Colonic mucosa (tissue), 4 donors: ENCODE results near the gene PTGFRN. TPM values are rescaled to one million over a fixed set of nuclear protein-coding genes. Genes with fewer than 3 reads are reported as not detected.
A peak's percentile ranks its signal among the peaks of the same experiment; 100 is the strongest.

ENCODE experiments used
- DNase-seq: peaks from one replicate; pipeline ENCODE4 v3.0.0-alpha.2; 2020
- H3K27ac ChIP-seq: fragments of 200-600 bp; one replicate; pipeline ENCODE4 v1.8.0; 2021
- H3K27me3 ChIP-seq: fragments of 200-600 bp; one replicate; pipeline ENCODE4 v1.8.0; 2021
- H3K36me3 ChIP-seq: fragments of 200-600 bp; one replicate; pipeline ENCODE4 v1.8.0; 2021
- H3K4me1 ChIP-seq: fragments of 200-600 bp; one replicate; pipeline ENCODE4 v1.8.0; 2021; ENCODE audit warnings: mild to moderate bottlenecking
- H3K4me3 ChIP-seq: fragments of 200-600 bp; one replicate; pipeline ENCODE4 v1.8.0; 2021
- H3K9ac ChIP-seq, 2 donors: one replicate each; pipeline ENCODE4 v1.7.0; 2013; ENCODE audit warnings: control low read depth in 2 of 2, low read depth in 2 of 2, low read length in 2 of 2
- H3K9me3 ChIP-seq: fragments of 200-600 bp; one replicate; pipeline ENCODE4 v1.8.0; 2021
- CTCF ChIP-seq: fragments of 200-600 bp; IDR thresholded peaks from one replicate; pipeline ENCODE4 v1.8.0; 2022; ENCODE audit warnings: antibody characterized with exemption, mild to moderate bottlenecking
- intact Hi-C: fragments of 100-400 bp; cut with DNase I; formaldehyde crosslinking; loops from one replicate; pipeline ENCODE4 v1.14.1; 2022
- total RNA-seq, 2 donors: library from RNA; stranded (reverse); fragmentation: NEBNext Ultra II Directional in 1 of 2; extraction: Animal tissue kit (Norgen Biotek cat#: 25700) in 1 of 2; gene quantifications; one replicate each; pipeline ENCODE4 v1.2.1, GENCODE V29; 2021
- donor health status: healthy.
- donor health status: DM: no; HTN: no; CAD: no.
- donor health status: DM: no; HTN: no; CAD: no.

The PTGFRN gene
- total RNA-seq, 2 donors from 2014 or later = 94.9 TPM

DNA sequence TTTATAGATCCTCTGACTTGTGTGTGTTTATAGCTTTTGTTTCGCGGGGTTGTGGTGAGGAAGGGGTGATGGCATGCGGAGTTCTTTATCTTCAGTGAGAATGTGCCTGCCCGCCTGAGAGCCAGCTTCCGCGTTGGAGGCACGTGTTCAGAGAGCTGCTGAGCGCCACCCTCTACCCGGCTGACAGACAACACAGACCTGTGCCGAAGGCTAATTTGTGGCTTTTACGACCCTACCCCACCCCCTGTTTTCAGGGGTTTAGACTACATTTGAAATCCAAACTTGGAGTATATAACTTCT is 77.5 kb downstream of the PTGFRN start:
- H3K9ac ChIP-seq = no peak overlapping the region
- TF ChIP-seq CTCF = no peak
- H3K36me3 ChIP-seq = no peaks in the 10 kb centered on the region
- H3K27me3 ChIP-seq = no peaks in the 10 kb centered on the region
- H3K27ac ChIP-seq = no peak overlapping the region
- peaks cover 7% of the 10 kb centered on the region for H3K4me1 ChIP-seq
- H3K9me3 ChIP-seq = no peaks in the 10 kb centered on the region
- intact Hi-C loops = loop anchor here (10.0 kb wide), 2 partner anchors 68 to 72 kb away; no protein-coding TSS in a partner anchor
- H3K4me3 ChIP-seq = no peak overlapping the region
- DNase-seq = peak; percentile 62

DNA sequence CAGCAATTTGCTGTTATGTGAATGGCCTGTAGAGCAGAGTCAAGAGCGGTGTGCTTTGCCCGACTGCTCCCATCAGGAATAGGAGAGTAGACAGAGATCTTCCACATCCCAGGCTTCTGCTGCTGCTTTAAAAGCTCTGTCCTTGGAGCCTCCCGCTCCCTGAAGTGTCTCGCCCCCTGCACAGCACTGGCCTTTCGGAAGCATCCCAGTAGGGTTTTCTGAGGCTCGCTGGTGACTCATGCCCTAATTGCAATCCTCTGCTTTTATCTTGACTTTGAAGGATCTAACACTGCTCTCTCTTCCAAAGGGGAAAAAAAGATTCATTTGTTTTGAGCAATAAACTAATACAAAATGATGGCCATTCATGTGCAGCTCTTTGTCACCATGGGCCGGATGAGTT is 78.5 kb downstream of the PTGFRN start:
- H3K4me3 ChIP-seq = no peak overlapping the region
- no peaks in the 10 kb centered on the region for H3K4me1 ChIP-seq
- DNase-seq = no peak
- no peak for TF ChIP-seq CTCF
- no peak overlapping the region for H3K9ac ChIP-seq
- no peaks in the 10 kb centered on the region for H3K36me3 ChIP-seq
- H3K9me3 ChIP-seq = no peaks in the 10 kb centered on the region
- H3K27ac ChIP-seq = no peak overlapping the region
- intact Hi-C loops = loop anchor here (10.0 kb wide), 2 partner anchors 67 to 73 kb away; no protein-coding TSS in a partner anchor
- H3K27me3 ChIP-seq = no peaks in the 10 kb centered on the region

- H3K36me3 ChIP-seq = no peaks in the 10 kb centered on the region
- H3K4me3 ChIP-seq = no peak overlapping the region
- TF ChIP-seq CTCF = no peak
- intact Hi-C loops = loop anchor here (10.0 kb wide), 2 partner anchors 66 to 74 kb away; no protein-coding TSS in a partner anchor
- no peaks in the 10 kb centered on the region for H3K27me3 ChIP-seq
- DNase-seq = peak; percentile 27
- H3K27ac ChIP-seq = no peak overlapping the region
- H3K9me3 ChIP-seq = no peaks in the 10 kb centered on the region
- H3K4me1 ChIP-seq = no peaks in the 10 kb centered on the region
- H3K9ac ChIP-seq = no peak overlapping the region
Measured at GRCh38 chr1:116988908-116989307, 79.2 kb downstream of the PTGFRN start.

DNA sequence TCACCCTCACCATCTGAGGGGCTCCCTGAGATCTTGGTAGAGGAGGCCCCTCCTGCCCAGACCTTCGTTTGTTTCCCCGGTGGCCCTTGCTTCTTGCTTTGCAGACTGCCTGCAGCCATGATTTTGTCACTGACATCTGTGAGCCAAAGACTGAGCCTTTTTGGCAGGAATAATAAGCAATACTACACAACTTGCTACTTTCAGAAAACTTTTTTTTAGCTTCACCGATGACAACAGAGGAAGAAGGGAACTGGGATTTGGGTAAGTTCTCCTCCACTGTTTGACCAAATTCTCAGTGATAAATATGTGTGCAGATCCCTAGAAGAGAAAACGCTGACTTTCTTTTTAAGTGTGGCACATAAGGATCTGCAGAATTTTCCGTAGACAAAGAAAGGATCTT is 80.1 kb downstream of the PTGFRN start:
- TF ChIP-seq CTCF = no peak
- intact Hi-C loops = loop anchor here (10.0 kb wide), 2 partner anchors 65 to 75 kb away; no protein-coding TSS in a partner anchor

DNA sequence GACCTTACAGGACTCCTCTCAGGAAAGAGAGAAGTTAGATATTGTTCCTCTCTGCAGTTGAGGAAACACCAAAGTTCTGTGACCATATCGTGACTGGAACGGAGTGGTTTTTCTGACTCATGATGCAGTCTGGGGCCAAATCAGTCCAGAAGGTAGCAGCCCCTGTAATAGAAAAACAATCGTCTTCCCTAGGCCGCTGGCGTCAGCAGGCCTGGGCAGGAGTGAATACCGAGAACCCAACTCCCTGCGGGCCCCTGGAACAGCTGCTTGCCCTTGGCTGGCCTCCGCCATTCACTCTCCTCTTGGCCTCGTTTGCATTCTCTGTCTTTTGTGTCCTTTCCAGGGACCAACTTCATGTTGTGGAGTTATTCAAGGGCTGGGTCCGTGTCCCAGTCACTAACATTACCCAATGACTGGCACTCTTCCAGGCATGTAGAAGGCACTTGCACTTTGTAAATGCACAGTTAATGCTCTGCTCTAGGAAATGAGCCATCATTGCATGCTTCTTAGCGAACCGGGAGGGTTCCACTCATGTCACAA is 81.0 kb downstream of the PTGFRN start:
- peak; percentile 47 for DNase-seq
- no peaks in the 10 kb centered on the region for H3K9me3 ChIP-seq
- H3K27me3 ChIP-seq = no peaks in the 10 kb centered on the region
- intact Hi-C loops = no loop called here
- TF ChIP-seq CTCF = no peak
- no peaks in the 10 kb centered on the region for H3K36me3 ChIP-seq
- H3K27ac ChIP-seq = no peak overlapping the region
- no peak overlapping the region for H3K4me3 ChIP-seq
- no peak overlapping the region for H3K9ac ChIP-seq
- no peaks in the 10 kb centered on the region for H3K4me1 ChIP-seq

More for the DNA sequence above, 80.1 kb downstream of the PTGFRN start:
- Histone ChIP-seq H3K9me3 (no peaks in the 10 kb centered on the region), H3K36me3 (no peaks in the 10 kb centered on the region), H3K9ac (no peak overlapping the region), H3K4me3 (no peak overlapping the region), H3K27me3 (no peaks in the 10 kb centered on the region), H3K4me1 (no peaks in the 10 kb centered on the region), H3K27ac (peak overlapping the region; percentile 6)
- no peak for DNase-seq
